HUES48 (cell line): ENCODE measurements around the gene SCN9A.

Experiments
- H3K27ac ChIP-seq: one replicate; pipeline ENCODE4 v1.7.0; 2013; ENCODE audit warnings: low read depth, low read length, inconsistent platforms
- H3K27me3 ChIP-seq: 2 replicates; pipeline ENCODE4 v1.6.1; 2013; ENCODE audit warnings: mild to moderate bottlenecking, low read length; ENCODE audit not compliant: control insufficient read depth, insufficient read depth
- H3K36me3 ChIP-seq: 2 replicates; pipeline ENCODE4 v1.6.1; 2013; ENCODE audit warnings: low read length; ENCODE audit not compliant: control insufficient read depth, insufficient read depth
- H3K4me1 ChIP-seq: 2 replicates; pipeline ENCODE4 v1.6.1; 2013; ENCODE audit warnings: mild to moderate bottlenecking, low read length; ENCODE audit not compliant: control insufficient read depth, insufficient read depth
- H3K4me3 ChIP-seq: 2 replicates; pipeline ENCODE4 v1.5.1; 2013; ENCODE audit warnings: mild to moderate bottlenecking, low read depth, low read length
- H3K9ac ChIP-seq: 2 replicates; pipeline ENCODE4 v1.6.1; 2013; ENCODE audit warnings: mild to moderate bottlenecking, low read depth, low read length, moderate library complexity
- H3K9me3 ChIP-seq: 2 replicates; pipeline ENCODE4 v1.6.1; 2013; ENCODE audit warnings: low read length; ENCODE audit not compliant: control insufficient read depth, insufficient read depth

SCN9A gene

GRCh38 chr2:166297951-166298350 is 77.8 kb downstream of the SCN9A start:
- no peak overlapping the region for H3K4me3 ChIP-seq
- no peaks in the 10 kb centered on the region for H3K4me1 ChIP-seq
- H3K9me3 ChIP-seq: no peaks in the 10 kb centered on the region
- no peak overlapping the region for H3K9ac ChIP-seq
- H3K27me3 ChIP-seq: no peaks in the 10 kb centered on the region
- H3K36me3 ChIP-seq: no peaks in the 10 kb centered on the region
- H3K27ac ChIP-seq: no peak overlapping the region

GRCh38 chr2:166293984-166294383 is 81.8 kb downstream of the SCN9A start:
- H3K9ac ChIP-seq: no peak overlapping the region

GRCh38 chr2:166285215-166285614 is 90.5 kb downstream of the SCN9A start:
- no peak overlapping the region for H3K27ac ChIP-seq
- no peaks in the 10 kb centered on the region for H3K9me3 ChIP-seq
- H3K27me3 ChIP-seq: no peaks in the 10 kb centered on the region
- no peak overlapping the region for H3K9ac ChIP-seq
- no peaks in the 10 kb centered on the region for H3K36me3 ChIP-seq
- peaks cover 9% of the 10 kb centered on the region for H3K4me1 ChIP-seq
- no peak overlapping the region for H3K4me3 ChIP-seq

More at GRCh38 chr2:166293984-166294383, 81.8 kb downstream of the SCN9A start:
- Histone ChIP-seq H3K27ac (no peak overlapping the region), H3K36me3 (no peaks in the 10 kb centered on the region), H3K4me3 (no peak overlapping the region), H3K9me3 (no peaks in the 10 kb centered on the region), H3K27me3 (no peaks in the 10 kb centered on the region), H3K4me1 (no peaks in the 10 kb centered on the region)

DNA sequence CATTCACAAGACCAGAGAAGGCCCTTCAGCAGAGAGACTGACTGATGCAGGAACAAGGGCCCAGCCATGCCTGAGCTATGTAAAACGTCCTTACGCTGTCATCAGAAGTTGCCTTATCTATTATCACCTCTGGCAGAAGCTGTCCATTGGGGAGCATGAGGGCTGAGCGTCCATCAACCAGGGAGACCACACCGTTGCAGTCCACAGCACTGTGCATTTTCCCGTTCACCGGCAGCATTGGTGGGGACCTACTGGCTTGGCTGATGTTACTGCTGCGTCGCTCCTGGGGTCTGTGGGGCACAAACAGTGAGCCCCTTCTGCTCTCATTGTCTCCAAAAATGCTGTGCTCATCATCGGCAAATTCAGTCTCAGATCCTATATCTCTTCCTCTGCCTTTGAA is 91.4 kb downstream of the SCN9A start:
- no peak overlapping the region for H3K9ac ChIP-seq
- peaks cover 9% of the 10 kb centered on the region for H3K4me1 ChIP-seq
- H3K36me3 ChIP-seq: no peaks in the 10 kb centered on the region
- H3K27ac ChIP-seq: no peak overlapping the region
- no peaks in the 10 kb centered on the region for H3K9me3 ChIP-seq
- no peaks in the 10 kb centered on the region for H3K27me3 ChIP-seq
- no peak overlapping the region for H3K4me3 ChIP-seq

DNA sequence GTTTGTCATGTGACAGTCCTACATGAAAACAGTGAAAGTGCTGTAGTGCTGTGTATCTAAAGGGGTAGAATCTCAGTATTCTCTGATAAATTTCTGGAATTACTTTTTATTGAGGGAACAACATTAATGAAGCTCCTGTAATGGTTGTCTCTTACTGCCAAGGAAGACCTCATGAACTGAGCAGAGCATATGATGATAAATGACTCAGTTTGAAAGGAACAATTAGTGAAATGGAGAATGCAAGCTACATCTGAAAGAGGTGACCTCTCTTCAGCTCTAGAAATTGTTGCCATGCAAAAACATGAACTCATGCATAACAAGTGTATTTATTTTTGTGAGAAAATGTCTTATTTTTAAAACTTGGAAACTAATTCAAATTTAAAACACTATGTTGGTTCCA is 93.6 kb downstream of the SCN9A start:
- H3K4me1 ChIP-seq: peaks cover 9% of the 10 kb centered on the region
- H3K27ac ChIP-seq: no peak overlapping the region
- no peaks in the 10 kb centered on the region for H3K9me3 ChIP-seq
- no peaks in the 10 kb centered on the region for H3K27me3 ChIP-seq
- no peaks in the 10 kb centered on the region for H3K36me3 ChIP-seq
- no peak overlapping the region for H3K9ac ChIP-seq
- no peak overlapping the region for H3K4me3 ChIP-seq

- Histone ChIP-seq H3K4me1 (no peaks in the 10 kb centered on the region), H3K36me3 (no peaks in the 10 kb centered on the region), H3K4me3 (no peak overlapping the region), H3K27me3 (no peaks in the 10 kb centered on the region), H3K9me3 (no peaks in the 10 kb centered on the region), H3K9ac (no peak overlapping the region), H3K27ac (no peak overlapping the region)
Measured at GRCh38 chr2:166278856-166279255, 96.9 kb downstream of the SCN9A start.

DNA sequence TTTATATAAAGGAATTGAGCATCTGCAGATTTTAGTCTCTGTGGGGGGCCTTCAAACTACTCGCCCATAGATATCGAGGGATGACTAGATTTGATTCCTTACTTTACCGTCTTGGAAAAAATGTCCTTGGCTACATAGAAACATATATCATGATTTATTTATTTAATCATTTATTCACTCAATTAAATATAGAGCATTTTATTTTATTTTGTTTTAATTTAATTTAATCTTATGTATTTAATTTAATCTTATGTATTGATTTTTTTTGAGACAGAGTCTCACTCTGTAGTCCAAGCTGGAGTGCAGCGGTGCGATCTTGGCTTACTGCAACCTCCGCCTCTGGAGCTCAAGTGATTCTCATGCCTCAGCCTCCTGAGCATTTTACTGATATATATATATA is 105.4 kb downstream of the SCN9A start:
- no peaks in the 10 kb centered on the region for H3K36me3 ChIP-seq
- no peak overlapping the region for H3K9ac ChIP-seq
- H3K4me3 ChIP-seq: no peak overlapping the region
- H3K4me1 ChIP-seq: no peaks in the 10 kb centered on the region
- no peaks in the 10 kb centered on the region for H3K9me3 ChIP-seq
- H3K27ac ChIP-seq: no peak overlapping the region
- H3K27me3 ChIP-seq: no peaks in the 10 kb centered on the region

GRCh38 chr2:166269322-166269721 is 106.4 kb downstream of the SCN9A start:
- Histone ChIP-seq H3K4me3 (no peak overlapping the region), H3K9ac (no peak overlapping the region), H3K27me3 (no peaks in the 10 kb centered on the region), H3K27ac (no peak overlapping the region), H3K36me3 (no peaks in the 10 kb centered on the region), H3K9me3 (no peaks in the 10 kb centered on the region), H3K4me1 (no peaks in the 10 kb centered on the region)

- H3K27me3 ChIP-seq: no peaks in the 10 kb centered on the region
- no peaks in the 10 kb centered on the region for H3K36me3 ChIP-seq
- no peak overlapping the region for H3K27ac ChIP-seq
- H3K9me3 ChIP-seq: no peaks in the 10 kb centered on the region
- no peak overlapping the region for H3K4me3 ChIP-seq
- peaks cover 5% of the 10 kb centered on the region; the same call in 1 of the 2 replicates for H3K4me1 ChIP-seq
- H3K9ac ChIP-seq: no peak overlapping the region
Measured at GRCh38 chr2:166257859-166258258, 117.9 kb downstream of the SCN9A start.

GRCh38 chr2:166256896-166257295 is 118.8 kb downstream of the SCN9A start:
- H3K27me3 ChIP-seq: no peaks in the 10 kb centered on the region
- no peak overlapping the region for H3K4me3 ChIP-seq
- H3K27ac ChIP-seq: no peak overlapping the region
- no peaks in the 10 kb centered on the region for H3K9me3 ChIP-seq
- H3K9ac ChIP-seq: no peak overlapping the region
- H3K36me3 ChIP-seq: no peaks in the 10 kb centered on the region
- peaks cover 5% of the 10 kb centered on the region; the same call in 1 of the 2 replicates for H3K4me1 ChIP-seq

DNA sequence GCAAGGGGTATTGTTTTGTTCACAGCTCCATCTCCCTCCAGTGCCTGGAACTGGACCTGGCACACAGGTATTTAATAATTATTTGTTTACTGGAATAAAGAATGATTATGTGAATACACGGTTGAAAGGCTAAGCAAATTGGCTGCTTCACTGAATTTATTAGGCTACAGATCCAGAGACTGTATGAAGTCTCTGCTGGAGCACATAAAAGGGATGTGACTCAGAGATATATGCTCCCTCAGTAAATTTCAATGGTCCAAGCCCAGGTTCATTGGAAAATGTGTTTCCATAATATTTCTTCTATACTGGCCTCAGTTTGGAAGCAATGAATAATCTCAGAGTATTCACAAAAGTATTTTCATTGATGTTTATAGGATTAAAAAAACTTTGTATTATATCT is 126.4 kb downstream of the SCN9A start:
- H3K27ac ChIP-seq: no peak overlapping the region
- no peak overlapping the region for H3K9ac ChIP-seq
- H3K4me1 ChIP-seq: no peaks in the 10 kb centered on the region
- H3K36me3 ChIP-seq: no peaks in the 10 kb centered on the region
- no peak overlapping the region for H3K4me3 ChIP-seq
- no peaks in the 10 kb centered on the region for H3K27me3 ChIP-seq
- no peaks in the 10 kb centered on the region for H3K9me3 ChIP-seq

- H3K9me3 ChIP-seq: no peaks in the 10 kb centered on the region
- no peak overlapping the region for H3K9ac ChIP-seq
- H3K4me3 ChIP-seq: no peak overlapping the region
- no peak overlapping the region for H3K27ac ChIP-seq
- peaks cover 5% of the 10 kb centered on the region; the same call in 1 of the 2 replicates for H3K4me1 ChIP-seq
- H3K27me3 ChIP-seq: no peaks in the 10 kb centered on the region
- no peaks in the 10 kb centered on the region for H3K36me3 ChIP-seq
Measured at GRCh38 chr2:166246901-166247300, 128.8 kb downstream of the SCN9A start.
